Right hindlimb (tissue), 1 donor: ENCODE data around the gene AMIGO1.

Source experiments
- DNase-seq: peaks from one replicate; pipeline ENCODE4 v3.0.0-alpha.2; 2018

The AMIGO1 gene

DNA sequence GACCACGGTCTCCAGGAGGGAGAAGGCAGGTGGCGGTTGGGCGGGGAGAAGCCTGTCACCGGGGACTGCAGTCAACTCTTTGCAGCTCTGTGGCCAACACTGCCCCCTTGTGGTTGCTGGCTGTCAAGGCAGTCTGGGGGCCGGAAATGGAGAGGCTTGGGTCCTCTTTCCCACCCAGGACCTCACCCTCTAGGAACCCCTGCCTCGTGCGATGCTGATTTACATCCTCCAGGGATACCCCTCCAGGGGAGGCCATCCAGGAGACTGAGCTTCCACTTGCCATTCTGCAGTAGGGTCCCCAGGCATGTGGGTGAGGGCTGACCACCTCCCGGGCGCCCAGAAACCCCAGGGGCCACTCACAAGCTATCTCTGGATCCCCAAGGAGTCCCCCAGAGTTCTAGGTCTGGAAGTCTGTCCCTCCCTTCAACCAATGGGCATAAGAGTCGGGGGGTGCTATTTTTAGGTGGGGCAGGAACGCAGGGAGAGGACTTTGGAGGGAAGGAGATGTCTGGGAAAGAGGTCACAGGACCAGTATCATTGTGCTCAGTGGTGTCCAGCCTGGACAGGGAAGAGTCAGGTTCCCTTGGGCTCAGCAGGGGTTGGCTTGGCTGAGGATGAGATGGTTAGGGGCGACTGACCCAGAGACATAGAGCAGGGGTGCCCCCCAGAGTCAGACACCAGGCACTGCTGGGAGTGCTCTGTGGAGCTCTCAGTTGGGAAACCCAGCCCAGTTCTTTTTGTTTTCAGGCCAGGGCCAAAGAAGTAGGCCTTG, 23.0 kb upstream of the AMIGO1 start:
- peak; percentile 88 for DNase-seq

GRCh38 chr1:109531826-109532364, 22.4 kb upstream of the AMIGO1 start:
- DNase-seq = no peak

GRCh38 chr1:109531380-109531779, 21.9 kb upstream of the AMIGO1 start:
- no peak for DNase-seq

DNA sequence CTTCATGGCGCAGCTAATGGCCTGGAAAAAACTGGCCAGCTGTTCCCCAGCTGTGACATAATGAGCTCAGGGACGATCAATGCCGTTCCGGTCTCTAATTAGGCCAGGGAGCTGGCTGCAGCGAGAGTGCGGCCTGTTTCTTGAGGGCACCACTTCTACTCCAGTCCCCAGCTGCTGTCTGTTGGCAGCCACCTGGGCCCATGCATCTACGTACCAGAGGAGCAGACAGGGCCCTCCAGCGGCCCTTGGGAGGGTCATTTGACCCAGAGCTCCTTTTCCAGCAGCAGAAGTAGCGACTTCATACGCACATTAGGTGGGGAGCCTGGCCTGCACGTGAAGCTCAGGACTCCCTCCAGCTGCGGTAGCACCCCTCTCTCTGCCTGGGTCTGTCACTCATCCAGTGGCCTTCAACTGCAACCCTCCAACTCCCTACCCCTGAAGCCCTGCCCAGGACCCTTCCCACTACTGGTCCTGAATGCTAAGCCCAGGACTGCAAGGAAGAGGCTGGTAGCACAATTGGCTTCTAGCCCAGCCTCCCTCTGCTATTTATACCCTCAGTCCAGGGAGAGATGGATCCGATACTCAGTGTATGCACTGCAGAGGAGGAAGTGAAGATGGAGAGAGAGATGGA, 21.0 kb upstream of the AMIGO1 start:
- DNase-seq = peak; percentile 84

- DNase-seq = peak; percentile 69
Measured at GRCh38 chr1:109529881-109530456, 20.4 kb upstream of the AMIGO1 start.

DNA sequence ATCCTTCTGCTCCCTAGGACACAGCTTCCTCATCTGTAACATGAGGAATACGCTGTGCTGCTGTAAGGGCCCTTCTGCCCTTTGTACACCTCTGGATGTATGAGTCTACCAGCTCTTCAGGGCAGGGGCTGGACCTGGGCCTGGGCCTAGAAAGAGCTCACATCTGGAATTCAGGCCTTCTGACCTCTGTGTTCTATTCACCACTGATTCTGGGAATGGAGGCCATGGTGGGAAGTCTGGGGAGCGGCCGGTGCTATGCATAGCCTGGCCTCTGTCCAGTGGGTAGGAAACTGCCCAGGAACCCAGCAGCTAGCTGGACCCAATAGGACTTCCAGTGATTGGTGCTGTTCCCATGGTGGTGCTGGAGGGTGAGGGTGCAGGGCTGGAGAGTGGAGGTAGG, 19.2 kb upstream of the AMIGO1 start:
- no peak for DNase-seq

DNA sequence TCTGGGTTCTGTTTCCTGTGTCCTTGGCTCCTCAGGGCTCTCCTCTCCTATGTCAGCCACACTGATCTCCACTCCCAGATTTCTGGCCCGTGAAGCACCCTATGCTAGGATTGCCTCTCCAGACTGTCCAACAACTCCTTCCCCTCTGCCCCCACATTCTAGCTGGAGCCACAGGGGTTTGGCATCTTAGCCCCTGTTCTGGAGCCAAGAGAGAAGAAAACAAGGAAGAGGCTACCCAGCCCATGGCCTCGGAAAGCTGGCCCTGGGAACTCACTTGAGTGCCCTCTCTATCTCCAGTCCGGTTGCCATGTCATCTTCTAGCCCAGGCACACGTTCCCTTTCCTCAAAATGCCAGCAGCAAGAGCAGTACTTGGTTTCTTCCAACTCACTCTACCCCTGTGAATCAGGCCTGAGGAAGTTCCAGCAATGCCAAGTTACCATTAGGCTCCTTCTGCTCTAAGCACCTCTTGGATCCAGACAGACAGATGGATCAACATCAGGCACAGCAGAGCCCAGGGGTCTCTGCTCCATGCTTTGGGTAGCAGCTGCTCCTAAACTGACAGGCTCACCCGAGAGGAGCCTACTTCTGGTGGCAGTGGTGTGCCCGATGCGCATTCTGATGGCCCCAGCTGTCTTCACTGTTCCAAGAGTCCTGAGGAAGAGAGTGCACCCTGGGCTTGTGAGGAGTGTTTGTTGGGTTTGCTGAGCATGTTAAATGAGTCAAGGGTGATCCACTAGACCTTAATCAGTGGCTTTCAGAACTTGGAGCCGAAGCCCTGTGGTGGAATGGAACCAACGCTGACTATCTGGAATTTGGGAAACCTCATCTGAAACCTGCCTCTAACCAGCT, 18.5 kb upstream of the AMIGO1 start:
- no peak for DNase-seq

GRCh38 chr1:109527098-109527811, 17.7 kb upstream of the AMIGO1 start:
- no peak for DNase-seq

DNA sequence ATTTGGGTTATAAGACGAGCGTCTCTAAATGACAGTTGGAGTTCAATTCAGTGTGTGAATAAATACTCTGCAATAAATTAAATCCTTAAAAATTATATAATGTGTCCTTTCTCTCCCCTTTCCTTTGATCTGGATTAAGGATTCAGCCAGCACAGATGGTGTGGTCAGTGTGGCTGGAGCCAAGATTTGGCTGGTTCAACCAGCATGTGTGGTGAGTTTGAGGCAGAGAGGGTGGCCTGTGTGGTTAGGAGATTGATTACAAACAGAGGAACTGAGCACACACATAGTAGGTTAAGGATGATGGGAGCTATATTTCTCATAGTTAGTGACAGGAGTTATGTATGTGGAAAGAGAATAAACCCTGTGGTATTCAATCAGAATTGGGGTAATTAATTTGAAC, 14.2 kb upstream of the AMIGO1 start:
- no peak for DNase-seq

DNA sequence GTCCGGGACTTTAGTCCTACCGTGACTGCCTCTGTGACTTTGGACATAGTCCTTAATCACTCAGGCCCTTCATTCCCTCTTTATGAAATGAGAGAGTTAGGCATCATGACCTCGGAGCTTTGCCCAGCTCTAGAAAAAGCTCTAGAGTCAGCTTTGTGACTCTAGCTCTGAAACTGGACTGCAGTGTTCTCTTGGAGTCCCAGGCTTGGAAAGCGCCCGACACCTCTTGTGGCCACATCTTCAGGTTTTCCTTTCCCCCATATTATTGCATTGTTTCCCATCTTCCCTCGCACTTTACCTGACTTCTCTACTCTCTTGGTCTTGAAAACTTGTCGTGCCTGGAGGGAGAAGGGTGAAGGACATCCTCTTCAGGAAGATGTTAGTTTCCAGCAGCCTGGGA, 12.5 kb upstream of the AMIGO1 start:
- no peak for DNase-seq

DNA sequence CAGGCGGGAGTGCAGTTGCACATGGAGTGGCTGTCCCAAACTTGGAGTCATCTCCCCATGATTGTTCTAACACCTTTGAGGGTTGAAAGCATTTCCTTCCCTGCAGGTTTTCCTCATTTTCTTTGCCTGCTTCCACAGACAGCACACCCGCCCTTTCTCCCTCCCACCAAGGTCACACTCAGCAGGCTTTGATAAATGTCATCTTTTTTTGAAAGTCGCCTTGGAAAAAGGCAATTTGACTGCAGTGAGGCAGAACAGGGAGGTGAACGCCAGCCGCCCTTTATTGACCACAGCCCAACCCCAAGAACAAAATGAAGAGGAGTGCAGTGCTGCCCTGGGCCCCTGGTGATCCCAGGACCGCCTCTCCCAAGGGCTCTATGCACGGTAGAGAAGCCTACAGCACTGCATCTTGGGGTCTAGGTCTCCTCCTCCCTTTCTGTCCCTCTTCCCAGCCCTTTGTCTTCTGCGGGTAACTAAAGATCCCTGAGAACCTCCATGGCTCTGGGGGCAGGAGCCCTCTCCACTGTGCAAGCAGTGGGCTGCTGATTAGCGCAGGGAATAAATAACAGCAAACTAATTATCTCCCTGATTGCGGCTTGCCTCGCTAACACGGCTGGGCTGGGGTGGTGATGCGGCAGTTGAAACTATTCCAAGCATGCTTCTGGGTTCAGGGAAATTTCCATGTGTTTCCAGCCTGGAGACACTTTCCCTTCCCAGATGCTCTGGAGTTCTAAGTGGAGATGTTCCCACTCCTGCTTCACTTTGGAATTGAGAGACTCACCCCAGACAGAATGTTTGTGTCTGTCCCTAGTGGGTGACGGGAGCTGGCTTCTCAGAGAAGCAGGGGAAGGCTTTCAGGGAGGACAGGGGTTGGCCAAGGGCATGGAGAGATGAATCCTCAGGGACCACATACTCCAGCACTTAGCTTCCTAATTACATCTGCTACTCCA, 11.8 kb upstream of the AMIGO1 start:
- no peak for DNase-seq

- DNase-seq = no peak
Measured at GRCh38 chr1:109517337-109517736, 7.8 kb upstream of the AMIGO1 start.

- no peak for DNase-seq
Measured at GRCh38 chr1:109516872-109517271, 7.3 kb upstream of the AMIGO1 start.

GRCh38 chr1:109514846-109515245, 5.3 kb upstream of the AMIGO1 start:
- no peak for DNase-seq

DNA sequence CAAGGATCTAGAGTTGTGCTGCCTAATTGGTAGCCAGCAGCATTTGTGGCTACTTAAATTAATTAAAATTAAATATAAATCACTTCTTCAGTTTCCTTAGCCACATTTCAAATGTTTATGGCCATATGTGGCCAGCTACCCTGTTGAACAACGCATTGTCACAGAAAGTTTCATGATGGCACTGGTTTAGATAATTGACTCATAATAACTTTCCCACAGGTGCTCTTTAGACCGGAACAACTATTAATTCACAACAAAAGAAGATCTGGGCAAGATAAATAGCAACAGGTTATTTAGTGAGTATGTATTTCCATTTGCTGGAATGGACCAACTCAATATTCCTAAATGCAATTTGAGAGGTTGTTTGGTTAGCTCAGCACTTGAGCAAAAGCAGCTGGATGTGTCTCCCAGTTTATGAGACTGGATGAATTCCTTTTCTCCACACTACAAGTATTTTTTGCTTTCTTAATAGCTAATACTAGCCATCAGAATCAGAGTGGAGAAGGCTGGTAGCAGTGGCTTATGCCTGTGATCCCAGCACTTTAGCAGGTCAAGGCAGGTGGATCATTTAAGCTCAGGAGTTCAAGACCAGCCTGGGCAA, 3.7 kb upstream of the AMIGO1 start:
- no peak for DNase-seq

DNA sequence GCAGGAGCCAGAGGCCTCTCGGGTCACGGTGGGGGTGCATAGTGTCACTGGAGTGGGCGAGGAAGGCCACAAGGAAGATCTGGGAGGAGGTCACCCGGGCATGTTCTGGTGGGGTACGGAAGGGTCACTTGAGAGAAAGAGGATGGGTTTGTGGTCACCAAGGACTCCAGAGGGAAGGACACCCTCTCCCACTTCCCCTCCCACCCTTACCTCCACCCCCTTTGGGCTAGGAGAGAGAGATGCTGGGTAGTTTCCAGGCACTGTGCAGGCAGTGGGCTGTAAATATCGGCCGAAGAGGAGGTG, 703 bp downstream of the AMIGO1 start:
- DNase-seq = no peak

GRCh38 chr1:109508001-109508872, 1.3 kb downstream of the AMIGO1 start:
- no peak for DNase-seq

DNA sequence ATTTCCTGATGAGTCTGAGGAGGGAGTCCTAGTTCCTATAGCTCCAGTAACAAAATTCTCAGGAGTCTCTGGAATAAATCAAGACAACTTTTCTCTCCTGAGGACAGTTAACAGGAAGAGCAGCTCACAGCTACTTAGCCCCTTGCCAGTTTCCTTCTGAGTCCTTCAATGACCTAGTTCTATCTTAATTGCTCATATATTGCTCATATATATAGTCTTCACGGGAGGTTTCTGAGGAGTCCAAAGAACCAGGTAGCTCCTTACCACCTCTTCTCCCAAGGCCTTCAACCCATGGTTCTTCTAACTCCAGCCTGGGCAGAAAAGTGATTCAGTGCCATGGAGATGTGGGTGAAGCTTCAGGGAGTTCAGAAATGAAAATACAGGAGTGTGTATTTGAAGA, 4.6 kb downstream of the AMIGO1 start:
- no peak for DNase-seq

DNA sequence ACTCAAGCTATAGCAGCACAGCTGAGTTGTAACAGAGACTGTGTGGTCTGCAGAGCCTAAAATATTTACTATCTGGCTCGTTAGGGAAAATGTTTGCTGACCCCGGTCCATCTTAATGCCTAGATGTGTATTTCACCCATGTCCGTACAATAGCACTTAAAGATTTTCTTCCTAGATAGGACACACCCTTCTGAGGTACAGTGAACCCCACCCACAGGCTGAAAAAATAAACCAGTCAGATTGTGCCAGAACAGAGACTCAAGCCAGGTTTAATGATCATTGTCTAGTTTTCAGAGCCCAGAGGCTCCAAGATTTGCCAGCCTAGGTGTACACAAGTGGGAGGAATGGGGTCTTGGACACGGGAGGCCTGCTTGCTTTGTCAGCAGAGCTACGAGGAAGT, 5.6 kb downstream of the AMIGO1 start:
- DNase-seq = no peak

DNA sequence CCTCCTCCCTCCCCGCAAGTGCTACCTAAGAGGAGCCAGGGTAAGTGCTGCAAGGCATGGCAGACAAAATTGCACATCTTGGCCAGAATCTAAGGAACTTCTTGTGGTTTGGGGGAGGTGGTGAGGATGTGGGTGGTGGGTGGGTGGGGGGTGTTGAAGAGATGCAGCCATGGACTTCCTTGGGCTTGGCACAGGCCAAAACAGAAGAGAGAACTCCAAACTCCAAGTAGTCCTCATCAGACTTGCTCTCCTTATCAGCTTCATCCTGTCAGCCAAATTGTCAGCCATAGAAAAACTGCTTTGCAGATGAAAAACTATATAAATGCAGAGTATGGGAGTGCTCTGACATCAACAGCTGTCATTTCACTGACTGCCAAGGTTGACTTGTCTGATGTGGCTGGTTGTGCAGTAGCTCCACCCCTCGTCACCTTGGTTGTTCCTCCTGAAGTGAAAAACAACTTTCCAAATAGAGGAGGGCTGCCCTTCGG, 7.1 kb downstream of the AMIGO1 start:
- DNase-seq = no peak
